ENCODE measurements around the gene FRAT2.

Gene FRAT2

GRCh38 chr10:97319671-97320479, 14.7 kb downstream of the FRAT2 start:
- 2% methylated on average over 58 of the region's 83 CpGs for WGBS
- peak overlapping the region in 1 of 2 experiments; percentile 15 for H2BK12ac ChIP-seq (ENCODE audit: low read length in 2 of 2)
- peak overlapping the region; percentile 98 for H3K4me2 ChIP-seq (ENCODE audit: low read length, poor library complexity, severe bottlenecking)
- peak overlapping the region; percentile 20 for H4K91ac ChIP-seq (ENCODE audit: low read length)
- H2AFZ ChIP-seq (ENCODE audit: low read depth, low read length) = peak overlapping the region; percentile 100
- DNase-seq = peak; percentile 56
- H2BK15ac ChIP-seq (ENCODE audit: low read depth, poor library complexity, severe bottlenecking) = no peak overlapping the region
- H2BK5ac ChIP-seq (ENCODE audit: low read depth, low read length, poor library complexity, severe bottlenecking) = no peak overlapping the region
- H3K4me1 ChIP-seq (ENCODE audit: control insufficient read depth, insufficient read depth, low read depth, low read length) = peaks cover 22% of the 10 kb centered on the region
- peak overlapping the region; percentile 79 to 87 for H3K4me3 ChIP-seq (ENCODE audit: insufficient read depth in 1 of 2, low read depth in 1 of 2, low read length in 2 of 2)
- no peaks in the 10 kb centered on the region for H3K79me1 ChIP-seq (replicated peaks; ENCODE audit: low read length, poor library complexity, severe bottlenecking)
- peak overlapping the region in 1 of 2 experiments; percentile 35 for H3K14ac ChIP-seq (ENCODE audit: low read length in 2 of 2)
- H2AK5ac ChIP-seq (ENCODE audit: low read length, severe bottlenecking) = no peak overlapping the region
- no peak overlapping the region for H3K27ac ChIP-seq (ENCODE audit: low read length, poor library complexity, severe bottlenecking)
- no peaks in the 10 kb centered on the region for H3K36me3 ChIP-seq (ENCODE audit: control insufficient read depth in 1 of 2, insufficient read depth in 2 of 2, low read depth in 1 of 2, low read length in 2 of 2)
- peaks cover 0 to 45% of the 10 kb centered on the region in 2 experiments for H3K27me3 ChIP-seq (ENCODE audit: control insufficient read depth in 1 of 2, insufficient read depth in 1 of 2, low read length in 2 of 2)
- no peak overlapping the region for H2BK120ac ChIP-seq (ENCODE audit: low read depth, low read length)
- peak overlapping the region in 1 of 2 experiments; percentile 78 for H3K23ac ChIP-seq (ENCODE audit: low read length in 2 of 2)
- peak overlapping the region; percentile 44 to 62 for H3K18ac ChIP-seq (ENCODE audit: low read depth in 1 of 2, low read length in 2 of 2)
- H3K9me3 ChIP-seq (ENCODE audit: control insufficient read depth, low read length) = no peaks in the 10 kb centered on the region
- H3K9ac ChIP-seq (ENCODE audit: low read length) = peak overlapping the region; percentile 98
- H3K4ac ChIP-seq (ENCODE audit: low read depth in 1 of 2, low read length in 2 of 2) = peak overlapping the region in 1 of 2 experiments; percentile 35
- peak overlapping the region; percentile 87 for H4K8ac ChIP-seq (ENCODE audit: low read length)

DNA sequence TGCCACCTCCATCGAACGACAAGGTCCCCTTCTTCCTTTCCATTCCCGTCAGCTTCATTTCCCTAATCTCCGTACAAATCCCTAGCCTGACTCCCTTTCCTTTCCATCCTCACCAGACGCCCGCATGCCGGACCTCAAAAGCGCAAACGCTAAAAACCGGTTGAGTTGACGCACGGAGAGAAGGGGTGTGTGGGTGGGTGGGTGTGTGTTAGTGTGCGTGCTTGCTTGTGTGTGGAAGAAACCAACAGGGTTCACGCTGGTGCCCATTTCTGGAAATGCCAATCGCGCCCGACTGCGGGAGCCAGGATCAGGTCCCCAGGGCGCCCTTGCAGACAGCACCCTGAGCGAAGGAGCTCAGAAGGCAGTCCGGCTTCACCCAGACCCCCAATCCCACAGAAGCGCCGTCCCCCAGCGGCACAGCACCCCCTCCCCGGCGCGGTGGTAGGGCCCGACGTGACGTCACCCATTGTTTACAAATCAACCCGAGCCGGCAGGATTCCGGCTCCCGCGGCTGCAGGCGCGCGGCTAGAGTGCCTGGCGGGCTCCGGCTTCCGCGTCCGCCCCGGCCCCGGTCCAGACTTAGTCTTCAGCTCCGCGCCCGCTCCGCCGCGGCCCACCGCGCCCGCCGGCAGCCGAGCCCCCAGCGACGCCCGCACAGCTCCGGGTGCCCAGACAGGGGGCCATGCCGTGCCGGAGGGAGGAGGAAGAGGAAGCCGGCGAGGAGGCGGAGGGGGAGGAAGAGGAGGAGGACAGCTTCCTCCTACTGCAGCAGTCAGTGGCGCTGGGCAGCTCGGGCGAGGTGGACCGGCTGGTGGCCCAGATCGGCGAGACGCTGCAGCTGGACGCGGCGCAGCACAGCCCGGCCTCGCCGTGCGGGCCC, 15.5 kb downstream of the FRAT2 start, which contains the start of gene FRAT1:
TSS of gene FRAT1 (plus strand) at position 500 of the 880 bp plus-strand sequence. CDS start at position 683, 183 bp downstream.
- Histone ChIP-seq H3K4me2 (ENCODE audit: low read length, poor library complexity, severe bottlenecking) (peak within 1 kb of the TSS; percentile 98), H4K91ac (ENCODE audit: low read length) (peak within 1 kb of the TSS; percentile 99), H3K36me3 (ENCODE audit: control insufficient read depth in 1 of 2, insufficient read depth in 2 of 2, low read depth in 1 of 2, low read length in 2 of 2) (no peaks in the 10 kb centered on the region), H4K8ac (ENCODE audit: low read length) (peak within 1 kb of the TSS; percentile 100), H3K27me3 (ENCODE audit: control insufficient read depth in 1 of 2, insufficient read depth in 1 of 2, low read length in 2 of 2) (peaks cover 0 to 45% of the 10 kb centered on the region in 2 experiments), H2BK12ac (ENCODE audit: low read length in 2 of 2) (peak within 1 kb of the TSS; percentile 99), H2BK5ac (ENCODE audit: low read depth, low read length, poor library complexity, severe bottlenecking) (peak within 1 kb of the TSS; percentile 99), H3K4me3 (ENCODE audit: insufficient read depth in 1 of 2, low read depth in 1 of 2, low read length in 2 of 2) (peak within 1 kb of the TSS; percentile 79 to 87), H3K79me1 (replicated peaks; ENCODE audit: low read length, poor library complexity, severe bottlenecking) (no peaks in the 10 kb centered on the region), H2BK15ac (ENCODE audit: low read depth, poor library complexity, severe bottlenecking) (peak within 1 kb of the TSS; percentile 100), H2AK5ac (ENCODE audit: low read length, severe bottlenecking) (no peak within 1 kb of the TSS), H3K14ac (ENCODE audit: low read length in 2 of 2) (peak within 1 kb of the TSS in 1 of 2 experiments; percentile 99), H3K9ac (ENCODE audit: low read length) (peak within 1 kb of the TSS; percentile 98), H2BK120ac (ENCODE audit: low read depth, low read length) (peak within 1 kb of the TSS; percentile 100), H3K4me1 (ENCODE audit: control insufficient read depth, insufficient read depth, low read depth, low read length) (peaks cover 22% of the 10 kb centered on the region), H3K4ac (ENCODE audit: low read depth in 1 of 2, low read length in 2 of 2) (peak within 1 kb of the TSS; percentile 97 to 99), H3K18ac (ENCODE audit: low read depth in 1 of 2, low read length in 2 of 2) (peak within 1 kb of the TSS; percentile 97 to 100), H3K23ac (ENCODE audit: low read length in 2 of 2) (peak within 1 kb of the TSS in 1 of 2 experiments; percentile 86), H2AFZ (ENCODE audit: low read depth, low read length) (peak within 1 kb of the TSS; percentile 100), H3K27ac (ENCODE audit: low read length, poor library complexity, severe bottlenecking) (peak within 1 kb of the TSS; percentile 80), H3K9me3 (ENCODE audit: control insufficient read depth, low read length) (no peaks in the 10 kb centered on the region)
- DNase-seq = peak; percentile 95
- under 1% methylated on average over 34 of the region's 79 CpGs for WGBS

- no peak overlapping the region for H2BK5ac ChIP-seq (ENCODE audit: low read depth, low read length, poor library complexity, severe bottlenecking)
- H3K36me3 ChIP-seq (ENCODE audit: control insufficient read depth in 1 of 2, insufficient read depth in 2 of 2, low read depth in 1 of 2, low read length in 2 of 2) = no peaks in the 10 kb centered on the region
- no peak overlapping the region for H2BK120ac ChIP-seq (ENCODE audit: low read depth, low read length)
- H3K18ac ChIP-seq (ENCODE audit: low read depth in 1 of 2, low read length in 2 of 2) = no peak overlapping the region
- no peak overlapping the region for H4K8ac ChIP-seq (ENCODE audit: low read length)
- no peaks in the 10 kb centered on the region for H3K9me3 ChIP-seq (ENCODE audit: control insufficient read depth, low read length)
- no peaks in the 10 kb centered on the region for H3K79me1 ChIP-seq (replicated peaks; ENCODE audit: low read length, poor library complexity, severe bottlenecking)
- H3K14ac ChIP-seq (ENCODE audit: low read length in 2 of 2) = no peak overlapping the region
- no peak overlapping the region for H2BK12ac ChIP-seq (ENCODE audit: low read length in 2 of 2)
- H3K27me3 ChIP-seq (ENCODE audit: control insufficient read depth in 1 of 2, insufficient read depth in 1 of 2, low read length in 2 of 2) = peaks cover 0 to 7% of the 10 kb centered on the region in 2 experiments
- H3K27ac ChIP-seq (ENCODE audit: low read length, poor library complexity, severe bottlenecking) = no peak overlapping the region
- H3K4me1 ChIP-seq (ENCODE audit: control insufficient read depth, insufficient read depth, low read depth, low read length) = peaks cover 5% of the 10 kb centered on the region
- H2BK15ac ChIP-seq (ENCODE audit: low read depth, poor library complexity, severe bottlenecking) = no peak overlapping the region
- DNase-seq = no peak
- no peak overlapping the region for H3K23ac ChIP-seq (ENCODE audit: low read length in 2 of 2)
- H3K4me3 ChIP-seq (ENCODE audit: insufficient read depth in 1 of 2, low read depth in 1 of 2, low read length in 2 of 2) = no peak overlapping the region
- no peak overlapping the region for H3K4ac ChIP-seq (ENCODE audit: low read depth in 1 of 2, low read length in 2 of 2)
- no peak overlapping the region for H2AK5ac ChIP-seq (ENCODE audit: low read length, severe bottlenecking)
- H4K91ac ChIP-seq (ENCODE audit: low read length) = no peak overlapping the region
- no peak overlapping the region for H3K4me2 ChIP-seq (ENCODE audit: low read length, poor library complexity, severe bottlenecking)
- 33% methylated on average over 1 of the region's 4 CpGs for WGBS
- H3K9ac ChIP-seq (ENCODE audit: low read length) = no peak overlapping the region
- no peak overlapping the region for H2AFZ ChIP-seq (ENCODE audit: low read depth, low read length)
These were observed 19.9 kb downstream of the FRAT2 start for GRCh38 chr10:97314671-97315070.
